Non-pigmented ciliary epithelial cell (primary cell): ENCODE results near the gene LRRC17.
A peak's percentile ranks its signal among the peaks of the same experiment; 100 is the strongest.

ENCODE experiments used
- DNase-seq: peaks from one replicate; pipeline ENCODE4 v3.0.0-alpha.2; 2010; ENCODE audit warnings: low read depth

LRRC17 gene

GRCh38 chr7:102912742-102913141, at the start of gene LRRC17:
Gene LRRC17 (plus strand): TSS chr7:102913000. CDS start chr7:102933914, 20,914 bp downstream.
- DNase-seq, result no peak

- DNase-seq, result no peak
Observed at GRCh38 chr7:102864958-102865357, 47.8 kb upstream of the LRRC17 start.

- DNase-seq, result no peak
Observed at GRCh38 chr7:102866535-102867215, 46.1 kb upstream of the LRRC17 start.

GRCh38 chr7:102869195-102869594, 43.6 kb upstream of the LRRC17 start:
- DNase-seq, result no peak

- peak; percentile 99 for DNase-seq
Observed at GRCh38 chr7:102872460-102872859, 40.3 kb upstream of the LRRC17 start.

GRCh38 chr7:102873470-102874165, 39.2 kb upstream of the LRRC17 start:
- no peak for DNase-seq

- peak; percentile 83 for DNase-seq
Observed at GRCh38 chr7:102874166-102874829, 38.5 kb upstream of the LRRC17 start.

- DNase-seq, result no peak
Observed at GRCh38 chr7:102874966-102875365, 37.8 kb upstream of the LRRC17 start.

GRCh38 chr7:102875700-102876295, 37.0 kb upstream of the LRRC17 start:
- DNase-seq, result peak; percentile 100

- no peak for DNase-seq
Observed at GRCh38 chr7:102883098-102883860, 29.5 kb upstream of the LRRC17 start.

GRCh38 chr7:102888561-102889233, 24.1 kb upstream of the LRRC17 start:
- no peak for DNase-seq

GRCh38 chr7:102889851-102890250, 22.9 kb upstream of the LRRC17 start:
- no peak for DNase-seq

- DNase-seq, result peak; percentile 86
Observed at GRCh38 chr7:102890292-102890970, 22.4 kb upstream of the LRRC17 start.

- DNase-seq, result no peak
Observed at GRCh38 chr7:102890971-102891692, 21.7 kb upstream of the LRRC17 start.

GRCh38 chr7:102891693-102892261, 21.0 kb upstream of the LRRC17 start:
- DNase-seq, result no peak

GRCh38 chr7:102892631-102893278, 20.0 kb upstream of the LRRC17 start:
- no peak for DNase-seq

- DNase-seq, result no peak
Observed at GRCh38 chr7:102895602-102896001, 17.2 kb upstream of the LRRC17 start.

GRCh38 chr7:102896585-102896984, 16.2 kb upstream of the LRRC17 start:
- DNase-seq, result no peak

- DNase-seq, result no peak
Observed at GRCh38 chr7:102897211-102897631, 15.6 kb upstream of the LRRC17 start.
